Measurements from ENCODE around the gene SMARCC2.
A peak's percentile ranks its signal among the peaks of the same experiment; 100 is the strongest.
"Not testable (repeated sequence)": the region's sequence is repeated elsewhere in the genome, so short reads cannot be mapped to it uniquely, and the experiment has no call there.

SMARCC2 gene

DNA sequence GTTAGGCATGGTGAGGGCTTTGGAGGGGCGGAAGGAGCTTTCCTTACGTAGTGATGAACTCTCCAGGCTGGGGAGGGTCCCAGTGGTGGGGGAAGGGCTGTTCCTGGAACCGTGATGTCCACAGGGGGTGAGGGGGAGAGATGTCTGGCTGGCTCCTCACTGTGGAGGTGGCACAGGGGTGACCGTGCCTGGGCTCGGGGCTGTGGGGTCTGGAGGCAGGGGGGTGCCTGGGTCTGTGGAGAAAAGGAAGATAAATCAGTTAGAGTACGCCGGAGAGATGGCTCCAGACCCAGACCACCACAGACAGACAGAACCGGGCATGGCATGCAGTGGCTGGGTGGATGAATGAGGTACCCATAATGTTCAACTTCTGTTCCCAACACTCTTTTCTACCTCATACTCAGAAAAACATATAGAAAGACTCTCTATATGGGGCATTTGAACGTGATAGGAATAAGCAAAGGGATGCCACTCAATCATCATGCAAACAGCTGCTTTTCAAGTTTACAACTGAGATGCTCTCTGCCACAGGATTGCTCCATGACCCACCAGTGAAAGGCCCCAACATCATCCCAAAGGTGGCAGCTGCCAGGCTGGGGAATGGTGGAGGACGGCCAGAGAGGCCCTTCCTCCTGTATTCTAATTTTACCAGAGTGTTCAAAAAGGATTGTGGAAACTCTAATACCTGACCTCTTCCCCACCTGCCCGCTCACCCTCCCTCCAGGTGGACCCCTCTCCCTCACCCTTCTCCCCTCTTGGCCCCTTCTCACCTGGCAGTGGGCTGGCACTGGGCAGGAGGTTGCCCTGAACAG lies 25.5 kb downstream of the SMARCC2 start:
- no peak for DNase-seq (ENCODE audit: low read depth)

DNA sequence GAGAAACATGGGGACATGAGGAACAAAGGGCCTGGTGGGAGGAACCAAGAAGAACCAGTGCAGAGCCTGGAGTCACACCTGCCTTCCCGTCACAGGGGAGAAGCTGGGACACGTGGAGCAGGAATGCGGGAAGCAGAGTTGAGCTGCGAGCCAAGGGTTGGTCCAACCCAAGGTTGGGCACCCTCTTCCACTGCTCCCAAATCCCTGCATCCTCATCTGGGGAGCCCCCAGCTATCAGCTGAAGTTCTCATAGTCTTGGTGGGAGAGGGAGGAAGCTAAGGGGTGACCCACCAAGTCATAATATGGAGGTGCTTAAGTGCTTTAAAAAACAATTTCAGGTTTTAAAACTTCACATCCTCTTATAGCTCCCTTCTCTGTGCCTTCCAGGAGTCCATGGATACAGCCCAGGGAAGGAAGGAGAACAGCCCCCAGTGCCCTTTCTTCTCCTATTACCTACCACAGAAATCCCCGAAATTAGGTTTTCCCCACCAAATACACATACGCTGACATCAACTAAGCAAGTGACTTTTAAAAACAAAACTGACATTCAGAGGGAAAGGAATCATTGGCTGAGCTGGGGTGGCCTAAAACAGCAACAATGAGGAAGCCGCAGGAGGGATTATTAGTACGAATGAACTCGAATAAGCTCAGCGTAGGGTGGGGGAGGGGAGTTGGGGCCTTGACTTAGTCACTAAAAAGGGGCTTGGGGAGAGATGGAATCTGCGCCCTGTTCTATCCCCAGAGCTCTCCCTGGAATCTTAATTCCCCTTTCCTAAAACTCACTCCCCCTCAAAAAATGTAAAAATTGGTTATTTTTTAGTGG lies 26.6 kb downstream of the SMARCC2 start:
- DNase-seq (ENCODE audit: low read depth): no peak

DNA sequence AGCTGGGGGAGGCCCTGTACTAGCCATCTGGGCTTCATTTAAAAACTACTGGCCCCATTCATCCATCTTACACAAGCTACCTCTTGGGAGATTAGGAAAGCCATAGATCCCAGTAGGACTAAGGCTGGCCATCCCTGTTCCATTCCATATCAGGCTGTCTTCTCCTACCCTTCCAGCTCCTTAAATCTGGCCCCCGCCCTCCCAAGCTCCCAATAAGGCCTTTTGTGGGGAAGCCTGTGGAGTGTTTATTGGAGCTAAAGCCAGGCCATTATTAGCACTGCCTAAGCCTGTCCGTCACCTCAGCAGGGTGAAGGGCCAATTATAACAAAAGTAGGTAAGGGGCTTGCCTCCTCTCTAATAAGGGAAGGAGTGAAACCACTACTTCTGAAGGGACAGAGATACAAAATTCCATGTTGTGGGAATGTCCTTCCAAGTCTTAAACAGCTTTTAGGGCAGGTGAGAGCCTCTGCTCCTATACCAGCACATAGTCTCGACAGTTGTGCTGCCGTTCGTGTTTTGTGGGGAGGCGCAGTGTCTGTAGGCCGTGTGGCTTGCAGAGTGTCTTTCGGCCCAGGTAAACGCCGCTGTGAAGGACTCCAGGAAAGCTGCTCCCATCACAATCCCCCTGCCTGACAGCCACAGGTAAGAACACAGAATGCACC lies 27.5 kb downstream of the SMARCC2 start:
- DNase-seq (ENCODE audit: low read depth): no peak

DNA sequence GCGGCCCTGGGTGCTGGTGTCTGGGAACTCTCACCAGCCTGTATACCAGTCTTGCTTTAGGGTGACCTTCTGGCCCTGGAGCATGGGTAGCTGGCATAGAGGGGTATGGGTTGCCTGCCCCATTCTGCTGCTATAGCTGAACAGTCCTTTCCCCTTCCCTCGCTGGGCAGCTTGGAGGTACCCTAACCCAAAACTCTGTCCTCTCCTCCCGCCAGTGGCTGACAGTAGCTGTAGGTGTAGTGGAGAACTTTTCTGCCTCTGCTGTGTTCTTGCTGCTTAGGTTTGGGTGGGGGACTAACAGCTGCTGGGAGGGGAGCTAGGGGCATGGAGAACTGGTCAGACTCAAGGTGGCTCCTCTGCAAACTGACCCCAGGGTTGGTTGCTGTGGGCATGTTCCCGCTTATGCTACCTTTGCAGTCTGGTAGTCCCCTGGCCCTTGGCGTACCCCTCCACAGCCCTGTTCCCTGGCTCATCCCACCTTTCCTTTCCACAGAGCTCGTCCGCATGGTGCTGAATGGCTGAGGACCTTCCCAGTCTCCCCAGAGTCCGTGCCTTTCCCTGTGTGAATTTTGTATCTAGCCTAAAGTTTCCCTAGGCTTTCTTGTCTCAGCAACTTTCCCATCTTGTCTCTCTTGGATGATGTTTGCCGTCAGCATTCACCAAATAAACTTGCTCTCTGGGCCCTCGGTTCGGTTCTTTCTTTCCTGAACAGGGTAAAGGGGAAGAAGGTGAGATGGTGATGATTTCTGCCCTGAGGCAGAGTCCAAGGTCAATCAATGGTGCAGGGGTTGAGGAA lies 28.2 kb downstream of the SMARCC2 start:
- DNase-seq (ENCODE audit: low read depth): no peak

DNA sequence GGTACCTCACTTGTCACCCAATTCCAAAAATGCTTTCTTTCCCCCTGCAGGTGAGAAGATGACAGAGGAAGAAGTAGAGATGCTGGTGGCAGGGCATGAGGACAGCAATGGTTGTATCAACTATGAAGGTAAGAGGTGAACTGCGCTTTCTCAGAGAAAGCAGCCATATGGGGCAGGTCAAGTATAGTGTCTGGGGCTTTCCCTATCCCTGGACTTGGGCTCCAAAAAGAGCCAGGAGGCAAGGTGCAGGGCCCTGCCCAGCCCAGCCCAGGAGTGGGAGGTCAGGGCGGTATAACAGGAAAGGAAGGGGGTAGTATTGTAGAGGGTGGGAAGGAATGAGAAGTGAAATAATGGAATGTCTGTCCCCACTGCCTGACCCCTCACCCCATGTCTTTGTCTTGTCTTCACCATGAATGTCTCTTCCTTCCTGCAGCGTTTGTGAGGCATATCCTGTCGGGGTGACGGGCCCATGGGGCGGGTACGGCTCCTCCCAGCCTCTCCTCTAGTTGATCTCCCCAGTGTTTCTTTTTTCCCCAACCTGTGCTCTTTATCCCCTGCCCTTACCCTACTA lies 29.0 kb downstream of the SMARCC2 start:
- no peak for DNase-seq (ENCODE audit: low read depth)

DNA sequence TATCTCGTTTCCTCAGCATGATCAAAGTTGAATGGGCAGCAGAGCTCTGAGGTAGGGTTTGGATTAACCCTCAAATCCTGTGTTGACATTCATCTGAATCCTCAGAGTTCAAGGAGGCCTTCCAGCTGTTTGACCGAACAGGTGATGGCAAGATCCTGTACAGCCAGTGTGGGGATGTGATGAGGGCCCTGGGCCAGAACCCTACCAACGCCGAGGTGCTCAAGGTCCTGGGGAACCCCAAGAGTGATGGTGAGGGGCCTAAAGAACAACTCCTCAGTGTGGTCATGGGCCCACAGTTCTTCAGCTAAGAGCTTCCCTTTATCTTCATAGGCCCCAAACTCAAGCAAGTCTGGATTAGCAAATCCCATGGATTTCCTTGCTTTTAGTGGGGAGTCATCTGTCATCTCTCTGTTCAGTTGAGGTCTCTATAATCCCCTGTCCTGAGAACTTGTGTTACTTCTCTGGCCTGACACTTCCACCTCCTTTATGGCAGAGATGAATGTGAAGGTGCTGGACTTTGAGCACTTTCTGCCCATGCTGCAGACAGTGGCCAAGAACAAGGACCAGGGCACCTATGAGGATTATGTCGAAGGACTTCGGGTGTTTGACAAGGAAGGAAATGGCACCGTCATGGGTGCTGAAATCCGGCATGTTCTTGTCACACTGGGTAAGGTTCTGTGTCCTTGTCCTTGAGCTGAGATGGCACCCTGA lies 29.6 kb downstream of the SMARCC2 start:
- DNase-seq (ENCODE audit: low read depth): no peak

DNA sequence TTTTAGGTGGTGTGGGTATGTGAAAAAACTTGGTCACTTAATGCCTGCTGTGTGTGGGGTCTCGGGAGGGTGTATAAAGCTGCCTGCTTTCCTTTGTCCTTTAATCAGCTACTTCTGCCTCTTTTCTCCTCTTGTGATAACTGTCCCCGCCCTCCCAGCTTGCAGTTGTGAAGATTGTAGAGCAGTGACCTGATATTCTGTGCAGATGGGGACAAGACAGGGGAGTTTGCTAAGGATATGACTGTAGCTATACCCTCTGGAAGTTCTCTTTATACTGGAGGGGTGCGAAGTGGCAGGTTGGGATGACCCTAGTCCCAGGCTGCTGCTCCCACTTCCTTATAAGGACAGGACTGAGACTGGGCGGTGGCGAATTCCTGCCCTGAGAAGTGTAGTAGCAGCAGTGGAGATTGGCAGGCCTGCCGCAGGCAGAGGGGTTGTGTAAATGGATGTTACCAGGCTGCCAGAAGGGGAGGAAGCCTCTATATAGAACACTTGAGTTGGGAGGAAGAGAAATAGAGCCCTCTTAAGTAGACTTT lies 30.3 kb downstream of the SMARCC2 start:
- DNase-seq (ENCODE audit: low read depth): peak; percentile 59

DNA sequence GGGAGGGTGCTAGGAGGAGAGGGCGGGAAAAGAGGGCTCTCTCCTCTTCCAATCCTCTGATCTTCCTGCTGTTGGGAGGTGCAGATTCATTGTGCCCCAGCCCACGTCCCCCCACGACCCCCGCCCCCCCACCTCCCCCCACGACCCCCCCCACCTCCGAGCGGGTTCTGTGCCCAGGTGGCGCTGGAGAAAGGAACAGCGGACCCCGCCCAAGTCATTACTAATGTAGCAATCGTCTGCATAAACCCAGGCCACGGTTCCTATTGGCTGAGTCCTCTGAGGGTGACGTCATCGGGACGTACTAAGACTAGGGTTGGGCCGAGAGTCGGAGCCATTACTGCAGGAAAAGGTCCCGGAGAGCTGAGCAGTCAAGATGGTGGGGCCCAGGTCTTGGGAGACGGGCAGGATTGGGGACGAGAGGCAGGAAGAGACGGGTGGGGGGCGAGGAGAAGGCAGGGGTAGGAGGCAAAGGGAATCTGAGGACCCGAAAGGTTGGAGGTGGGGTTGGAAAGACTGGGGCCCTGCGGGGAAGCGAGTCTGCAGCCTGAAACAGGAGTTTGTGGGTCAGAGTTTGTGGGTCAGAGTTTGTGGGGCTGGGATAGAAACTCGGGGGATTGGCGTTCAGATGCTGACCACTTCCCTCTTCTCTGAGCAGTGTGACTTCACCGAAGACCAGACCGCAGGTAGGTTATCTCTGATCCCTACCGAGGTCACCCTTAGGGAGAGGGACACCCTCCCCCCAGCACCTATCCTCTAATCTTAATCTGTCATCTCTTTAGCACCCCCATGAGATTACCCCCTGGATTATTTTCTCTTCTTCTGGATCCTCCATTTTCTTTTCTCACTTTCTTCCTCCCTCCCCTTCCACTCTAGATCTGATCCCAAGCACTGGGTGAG lies 31.0 kb downstream of the SMARCC2 start, which contains the start of gene MYL6:
Gene MYL6 (plus strand): TSS at position 331 of the 897 bp plus-strand sequence. CDS start 43 bp downstream, at position 374.
- peak; percentile 96 for DNase-seq (ENCODE audit: low read depth)

DNA sequence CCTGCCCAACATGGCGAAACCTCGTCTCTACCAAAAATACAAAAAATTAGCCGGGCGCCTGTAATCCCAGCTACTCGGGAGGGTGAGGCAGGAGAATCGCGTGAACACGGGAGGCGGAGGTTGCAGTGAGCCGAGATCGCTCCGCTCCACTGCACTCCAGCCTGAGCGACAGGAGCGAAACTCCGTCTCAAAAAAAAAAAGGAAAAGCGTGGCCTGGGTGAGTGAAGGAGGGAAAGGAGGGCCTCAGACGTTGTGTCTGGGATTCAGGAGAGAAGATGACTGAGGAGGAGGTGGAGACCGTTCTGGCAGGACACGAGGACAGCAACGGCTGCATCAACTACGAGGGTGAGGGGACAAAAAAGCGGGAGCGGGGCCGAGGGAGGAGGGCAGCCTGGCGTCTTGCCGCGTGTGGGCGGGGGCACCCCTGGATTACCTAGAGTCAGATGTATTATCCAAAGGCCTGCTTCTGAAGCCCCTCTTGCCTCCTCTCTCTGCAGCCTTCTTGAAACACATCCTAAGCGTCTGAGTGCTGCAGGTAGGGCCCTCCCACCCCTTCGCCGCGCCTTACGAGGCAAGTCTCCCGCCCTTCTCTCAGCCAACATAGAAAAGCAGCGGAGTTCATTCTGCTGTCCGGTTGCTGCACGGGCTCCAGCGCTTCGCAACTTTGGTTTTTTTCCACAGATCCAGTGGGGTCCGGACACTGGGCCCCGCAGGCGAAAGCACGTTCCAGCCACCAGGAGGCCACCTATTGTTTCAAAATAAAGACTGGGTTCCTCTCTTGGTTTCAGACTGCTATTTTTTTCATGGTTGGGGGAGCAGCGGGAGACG lies 31.9 kb downstream of the SMARCC2 start:
- DNase-seq (ENCODE audit: low read depth): peak; percentile 79

DNA sequence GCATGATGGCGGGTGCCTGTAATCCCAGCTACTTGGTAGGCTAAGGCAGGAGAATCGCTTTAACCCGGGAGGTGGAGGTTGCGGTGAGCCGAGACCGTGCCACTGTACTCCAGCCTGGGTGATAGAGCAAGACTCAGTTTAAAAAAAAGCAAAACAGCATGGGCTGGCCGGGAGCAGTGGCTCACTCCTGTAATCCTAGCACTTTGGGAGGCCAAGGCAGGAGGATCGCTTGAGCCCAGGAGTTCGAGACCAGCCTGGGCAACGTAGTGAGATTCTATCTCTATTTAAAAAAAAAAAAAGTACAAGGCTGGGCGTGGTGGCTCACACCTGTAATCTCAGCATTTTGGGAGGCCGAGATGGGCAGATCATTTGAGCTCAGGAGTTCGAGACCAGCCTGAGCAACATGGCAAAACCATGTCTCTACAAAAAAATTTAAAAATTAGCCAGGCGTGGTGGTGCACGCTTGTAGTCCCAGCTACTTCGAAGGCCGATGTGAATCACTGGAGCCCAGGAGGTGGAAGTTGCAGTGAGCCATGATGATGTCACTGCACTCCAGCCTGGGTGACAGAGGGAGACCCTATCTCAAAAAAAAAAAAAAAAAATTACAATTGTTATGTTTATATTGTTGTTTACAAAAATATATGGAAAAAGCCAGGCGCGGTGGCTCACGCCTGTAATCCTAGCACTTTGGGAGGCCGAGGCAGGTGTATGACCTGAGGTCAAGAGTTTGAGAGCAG lies 32.7 kb downstream of the SMARCC2 start:
- not testable (repeated sequence) for DNase-seq (ENCODE audit: low read depth)

DNA sequence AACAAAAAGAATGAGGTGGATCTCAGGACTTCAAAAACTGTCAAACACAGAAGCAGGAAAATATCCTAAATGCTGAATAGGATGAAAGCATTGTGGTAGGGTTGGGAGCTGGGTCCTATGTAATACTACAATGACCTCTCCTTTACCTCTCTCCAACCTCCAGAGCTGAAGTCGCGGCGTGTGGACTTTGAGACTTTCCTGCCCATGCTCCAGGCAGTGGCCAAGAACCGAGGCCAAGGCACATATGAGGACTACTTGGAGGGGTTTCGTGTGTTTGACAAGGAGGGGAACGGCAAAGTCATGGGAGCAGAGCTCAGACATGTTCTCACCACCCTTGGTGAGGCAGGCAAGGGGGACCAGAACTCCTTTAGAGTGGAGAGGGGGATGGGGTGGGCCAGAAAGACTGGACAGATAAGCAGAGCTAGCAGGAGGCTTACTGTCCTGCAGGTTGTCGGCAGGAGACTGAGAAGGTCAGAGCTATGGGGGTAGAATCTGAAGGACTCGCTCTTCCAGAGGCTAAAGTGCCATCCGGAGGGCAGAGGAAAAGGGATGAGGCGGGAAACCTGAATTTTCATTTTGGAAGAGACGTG lies 33.9 kb downstream of the SMARCC2 start:
- no peak for DNase-seq (ENCODE audit: low read depth)

DNA sequence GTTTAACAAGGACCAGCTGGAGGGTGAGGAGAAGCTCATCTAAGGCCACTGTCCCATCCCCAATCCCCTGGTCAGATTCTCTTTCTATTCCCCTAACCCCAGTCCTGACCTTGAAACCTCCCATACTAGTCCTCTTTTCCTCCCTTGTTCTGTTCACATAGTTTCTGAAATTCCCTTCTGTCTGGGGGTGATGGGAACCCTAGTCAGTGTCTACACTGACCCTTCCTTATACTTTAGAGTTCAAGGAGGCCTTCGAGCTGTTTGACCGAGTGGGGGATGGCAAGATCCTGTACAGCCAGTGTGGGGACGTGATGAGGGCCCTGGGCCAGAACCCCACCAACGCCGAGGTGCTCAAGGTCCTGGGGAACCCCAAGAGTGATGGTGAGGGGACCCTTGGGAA lies 34.5 kb downstream of the SMARCC2 start:
- DNase-seq (ENCODE audit: low read depth): no peak

DNA sequence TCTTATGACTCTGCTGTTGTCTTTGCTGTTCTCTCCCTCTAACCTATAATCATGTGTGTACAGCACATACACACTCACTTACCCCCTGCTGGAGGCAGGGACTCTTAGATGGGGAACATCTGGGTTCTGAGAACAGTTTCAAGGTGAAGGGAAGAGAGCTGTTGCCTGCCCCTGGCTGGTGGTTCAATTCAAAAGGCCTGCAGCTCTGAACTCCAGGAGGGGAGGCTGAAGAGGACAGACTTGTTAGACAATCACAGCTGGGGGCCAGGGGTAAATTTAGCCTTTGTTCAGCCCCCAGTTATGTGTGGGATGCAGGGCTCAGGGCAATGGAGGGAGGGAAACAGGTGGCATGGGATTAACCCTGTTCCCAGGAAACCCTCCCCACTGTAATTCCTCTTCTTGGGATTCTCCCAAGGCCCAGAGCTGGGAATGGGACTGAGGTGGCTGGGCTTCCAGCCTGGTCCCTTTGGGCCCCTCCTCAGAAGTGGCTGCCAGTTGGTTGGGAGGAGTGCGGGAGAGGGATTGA lies 35.0 kb downstream of the SMARCC2 start:
- no peak for DNase-seq (ENCODE audit: low read depth)

DNA sequence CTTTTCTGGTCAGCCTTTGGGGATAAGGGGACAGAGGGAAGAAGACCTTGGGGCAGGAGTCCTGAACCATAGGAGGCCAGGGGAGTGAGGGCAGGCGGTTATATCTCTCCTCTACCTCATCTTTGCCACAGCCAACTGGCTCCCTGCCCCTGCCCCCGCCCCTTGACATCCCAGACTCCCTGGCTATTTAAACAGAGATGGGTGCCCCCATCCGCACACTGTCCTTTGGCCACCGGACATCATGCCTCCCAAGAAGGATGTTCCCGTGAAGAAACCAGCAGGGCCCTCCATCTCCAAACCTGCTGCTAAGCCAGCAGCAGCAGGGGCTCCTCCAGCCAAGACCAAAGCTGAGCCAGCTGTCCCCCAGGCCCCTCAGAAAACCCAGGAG lies 35.6 kb downstream of the SMARCC2 start:
- DNase-seq (ENCODE audit: low read depth): no peak

DNA sequence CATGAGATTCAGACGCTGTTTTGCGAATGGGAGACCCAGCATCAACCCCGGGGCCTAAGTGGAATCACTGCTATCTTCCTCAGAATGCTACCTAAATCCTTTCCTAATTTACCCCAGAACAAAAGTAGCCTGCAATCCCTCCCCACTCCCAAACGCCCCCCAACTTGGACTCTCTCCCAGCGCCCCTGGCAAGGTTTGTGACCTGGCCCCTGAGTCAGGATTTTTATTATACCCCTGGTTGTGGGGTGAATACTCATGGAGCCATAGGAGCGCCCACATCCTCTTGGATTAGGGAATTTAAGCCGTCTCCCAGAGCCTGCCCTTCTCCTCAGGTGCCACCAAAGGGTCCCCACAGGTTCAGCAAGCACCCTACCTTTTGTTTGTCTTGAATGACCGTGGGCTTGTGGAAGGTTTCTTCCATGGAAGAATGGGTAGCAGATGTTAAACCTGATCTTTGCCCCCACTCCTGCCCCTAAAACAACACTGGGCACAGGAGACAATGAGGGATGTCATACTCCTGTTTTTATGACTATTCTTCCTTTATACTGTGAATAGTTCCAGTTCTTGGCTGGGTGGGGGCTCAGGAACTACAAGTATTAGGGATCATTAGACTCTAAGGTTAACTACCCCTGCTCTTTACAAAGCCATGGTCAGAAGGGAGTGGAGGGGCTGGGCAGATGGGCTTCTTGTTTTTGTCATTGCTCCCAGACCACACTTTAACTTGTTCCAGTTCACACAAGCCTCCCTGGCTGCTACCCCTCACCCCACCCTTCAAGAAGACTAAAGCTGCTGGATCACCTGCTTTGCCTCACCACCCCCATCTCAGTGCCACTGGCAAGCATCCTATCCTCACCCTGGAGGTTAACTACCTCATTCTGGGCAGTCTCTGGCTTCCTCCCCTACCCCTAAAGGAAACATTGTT lies 36.3 kb downstream of the SMARCC2 start:
- DNase-seq (ENCODE audit: low read depth): no peak

DNA sequence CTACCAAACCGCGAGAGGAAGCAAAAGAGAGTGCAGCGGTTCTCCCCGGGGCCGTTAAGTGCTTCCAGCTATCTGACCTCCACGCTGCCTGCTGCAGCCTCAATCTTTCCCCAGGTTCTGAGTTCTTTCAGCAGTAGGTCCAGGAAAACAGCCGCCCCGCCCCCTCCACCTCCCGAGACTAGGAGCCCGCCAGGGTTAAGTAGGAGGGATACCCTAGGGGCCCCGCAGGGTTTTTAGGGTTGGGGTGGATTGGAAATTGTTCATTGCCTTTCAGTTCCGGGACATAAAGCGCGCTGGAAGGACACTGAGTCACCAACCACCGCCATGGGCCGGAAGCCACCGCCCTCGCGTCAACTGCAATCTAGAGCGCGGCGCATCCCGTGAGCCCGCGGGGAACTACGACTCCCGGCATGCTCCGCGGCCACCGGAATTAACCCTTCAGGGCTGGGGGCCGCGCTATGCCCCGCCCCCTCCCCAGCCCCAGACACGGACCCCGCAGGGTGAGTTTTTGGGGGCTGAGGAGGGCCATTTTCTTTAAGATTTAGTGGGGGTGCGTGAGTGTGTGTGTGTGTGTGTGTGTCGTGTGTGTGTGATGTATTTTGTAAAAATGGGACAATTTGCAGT lies 37.0 kb downstream of the SMARCC2 start, which contains the start of gene MYL6B:
Gene MYL6B (plus strand): TSS at position 456 of the 624 bp plus-strand sequence. CDS start 1,332 bp downstream, outside the sequence.
- DNase-seq (ENCODE audit: low read depth): peak; percentile 72

Measured in HS-27A (cell line).